GM10847 (cell line): Measurements from ENCODE around the gene MARCKS.

Source experiments
- POLR2A ChIP-seq: IDR thresholded peaks from 2 replicates; pipeline ENCODE4 v1.6.1; 2011; ENCODE audit not compliant: insufficient read length; ENCODE audit errors: extremely low read depth

MARCKS gene

DNA sequence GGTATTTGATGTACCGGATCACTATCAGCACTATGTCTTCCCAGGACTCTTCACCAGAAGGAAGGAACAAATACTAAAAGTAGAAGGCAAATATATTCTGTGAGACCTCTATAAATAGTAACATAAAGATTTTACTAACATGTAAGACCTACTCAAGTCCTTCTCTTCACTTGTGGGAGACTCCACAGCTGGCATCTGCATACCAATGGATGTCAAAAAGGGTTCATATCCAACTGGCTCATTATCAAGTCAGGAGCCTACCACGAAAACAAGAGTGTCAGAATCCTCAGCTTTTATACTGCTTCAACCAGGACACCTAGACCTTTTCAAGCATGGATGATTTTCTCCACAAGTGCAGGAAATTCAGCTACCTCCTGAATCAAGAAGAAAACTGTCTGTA is 20.0 kb upstream of the MARCKS start:
- no peak for TF ChIP-seq POLR2A

GRCh38 chr6:113842165-113842564 is 15.0 kb upstream of the MARCKS start:
- TF ChIP-seq POLR2A: no peak

DNA sequence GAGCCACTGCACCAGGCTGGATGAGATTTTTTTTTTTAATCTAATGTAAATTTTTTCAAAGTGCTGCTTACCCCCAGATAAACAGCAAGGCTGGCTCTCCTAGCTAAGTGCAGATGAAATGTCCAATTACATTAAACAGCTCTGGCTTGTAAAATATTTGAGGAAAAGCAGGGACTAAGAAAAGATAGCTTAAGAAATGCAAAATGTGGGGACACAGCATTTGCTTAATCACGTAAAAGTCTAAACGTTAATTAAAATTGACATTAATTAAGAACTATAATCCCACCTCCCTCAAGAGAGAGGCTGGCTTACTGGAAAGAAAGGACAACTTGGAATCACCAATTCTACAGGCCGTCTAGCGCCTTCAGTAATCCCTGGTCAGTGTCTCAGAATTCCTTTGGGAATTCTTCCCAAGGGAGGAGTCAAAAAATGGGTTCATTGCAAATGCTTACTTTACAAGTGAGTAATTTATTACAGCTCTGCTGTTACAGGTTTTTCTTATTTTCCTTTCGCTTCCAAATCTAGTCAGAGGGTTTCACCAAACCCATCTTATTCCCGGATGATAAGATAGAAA is 13.6 kb upstream of the MARCKS start:
- no peak for TF ChIP-seq POLR2A

- no peak for TF ChIP-seq POLR2A
These were observed 10.6 kb upstream of the MARCKS start for GRCh38 chr6:113846577-113846976.

DNA sequence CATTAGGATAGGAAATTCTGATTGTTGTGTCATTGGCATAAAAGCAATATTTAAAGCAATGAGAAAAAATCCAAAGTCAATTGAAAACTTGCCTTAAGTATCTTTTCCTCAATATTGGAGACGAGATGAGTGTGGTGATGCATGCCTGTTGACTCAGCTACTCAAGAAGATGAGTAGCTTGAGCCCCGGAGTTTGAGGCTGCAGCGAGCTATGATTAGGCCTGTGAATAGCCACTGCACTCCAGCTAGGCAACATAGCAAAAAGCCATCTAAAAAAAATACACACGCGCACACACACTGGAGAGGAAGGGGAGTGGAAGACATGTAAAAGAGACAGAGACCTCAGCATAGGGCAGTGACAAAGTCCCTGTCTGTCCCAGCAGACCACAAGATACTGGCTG is 9.7 kb upstream of the MARCKS start:
- no peak for TF ChIP-seq POLR2A

- no peak for TF ChIP-seq POLR2A
These were observed 8.9 kb upstream of the MARCKS start for GRCh38 chr6:113848280-113848679.

DNA sequence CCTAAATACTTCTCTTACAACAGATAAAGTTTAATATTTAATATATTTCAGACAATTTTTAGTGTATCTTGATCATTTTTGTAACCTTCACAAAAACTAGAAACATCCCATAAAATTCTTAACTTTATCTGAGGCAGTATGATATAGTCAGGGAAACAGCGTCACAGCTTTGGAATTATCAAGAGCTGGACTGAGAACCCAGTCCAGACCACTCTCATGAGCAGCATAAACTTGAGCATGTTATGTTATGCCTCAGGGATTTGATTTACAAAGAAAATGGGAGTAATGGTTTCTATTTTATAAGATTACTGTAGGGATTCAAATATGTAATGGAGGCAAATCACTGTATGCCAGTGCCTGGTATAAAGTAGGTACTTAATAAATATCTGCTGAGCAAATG is 8.3 kb upstream of the MARCKS start:
- no peak for TF ChIP-seq POLR2A

DNA sequence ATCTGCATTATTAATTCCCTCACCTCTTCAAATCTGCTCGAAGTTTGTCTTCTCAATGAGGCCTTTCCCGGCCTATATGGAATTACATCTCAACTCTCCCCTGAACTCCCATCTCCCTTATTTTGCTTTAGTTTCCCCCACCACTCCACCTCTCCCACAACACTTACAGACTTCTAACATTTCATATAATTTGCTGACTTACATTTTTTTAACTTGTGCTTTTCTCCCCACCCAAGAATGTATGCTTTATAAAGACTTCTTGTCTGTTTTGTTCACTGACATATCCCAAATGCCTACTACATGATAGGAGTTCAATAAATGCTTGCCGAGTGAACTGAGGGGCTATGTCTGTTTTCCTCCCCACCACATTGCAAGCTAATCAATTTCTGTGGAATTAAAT is 3.9 kb upstream of the MARCKS start:
- no peak for TF ChIP-seq POLR2A

GRCh38 chr6:113854531-113855499 is 2.3 kb upstream of the MARCKS start:
- no peak for TF ChIP-seq POLR2A

GRCh38 chr6:113855500-113856374 is 1.4 kb upstream of the MARCKS start:
- TF ChIP-seq POLR2A: no peak

DNA sequence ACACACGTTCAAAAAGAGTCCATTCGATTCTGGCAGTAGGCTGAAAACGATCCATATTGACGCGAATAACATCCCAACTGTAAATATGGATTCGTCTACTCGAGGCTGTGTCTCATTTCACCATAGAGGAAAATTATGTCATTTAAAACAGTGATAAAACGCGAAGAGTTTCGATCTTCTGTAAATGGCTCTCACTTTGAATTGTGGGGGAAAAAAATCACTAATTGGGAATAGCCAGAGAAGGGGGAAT is 845 bp upstream of the MARCKS start:
- no peak for TF ChIP-seq POLR2A

GRCh38 chr6:113857556-113858479 is 673 bp downstream of the MARCKS start:
- no peak for TF ChIP-seq POLR2A

GRCh38 chr6:113858480-113859348 is 1.6 kb downstream of the MARCKS start:
- TF ChIP-seq POLR2A: peak; percentile 76
